Cardiac muscle cell (in vitro differentiated cells and primary cell): Measurements from ENCODE around the gene CHP2. TPM values are rescaled to one million over a fixed set of nuclear protein-coding genes. Genes with fewer than 3 reads are reported as not detected.
A peak's percentile ranks its signal among the peaks of the same experiment; 100 is the strongest.

Source experiments
- DNase-seq, 2 donors: peaks; one replicate each; pipeline versions ENCODE4 v3.0.0 to v3.0.0-alpha.2; 2010 to 2017; ENCODE audit warnings: low read depth in 1 of 2, low spot score in 1 of 2
- H3K27ac ChIP-seq: fragments of 200-600 bp; sonication (generic); 2 replicates; pipeline ENCODE4 v1.5.1; 2016
- H3K27me3 ChIP-seq: fragments of 200-600 bp; sonication (generic); 2 replicates; pipeline ENCODE4 v1.6.0; 2016; ENCODE audit warnings: control low read depth
- H3K36me3 ChIP-seq: fragments of 200-600 bp; sonication (generic); 2 replicates; pipeline ENCODE4 v1.5.1; 2016; ENCODE audit warnings: control low read depth
- H3K4me1 ChIP-seq: fragments of 200-600 bp; sonication (generic); 2 replicates; pipeline ENCODE4 v1.8.1; 2017; ENCODE audit warnings: low read depth, mild to moderate bottlenecking, mixed run types
- H3K4me3 ChIP-seq: fragments of 200-600 bp; sonication (generic); 2 replicates; pipeline ENCODE4 v1.5.1; 2016; ENCODE audit warnings: mild to moderate bottlenecking
- H3K9me3 ChIP-seq: fragments of 200-600 bp; sonication (generic); 2 replicates; pipeline ENCODE4 v1.5.1; 2017; ENCODE audit warnings: low read depth, mild to moderate bottlenecking, control low read depth
- polyA plus RNA-seq: library from polyadenylated mRNA; unstranded; fragments of >200 nt; fragmentation: Nextera tagmentation; extraction: Ambion mirVana; gene quantifications from 2 replicates; pipeline ENCODE4 v1.2.1, GENCODE V29; 2016
- total RNA-seq: library from RNA; depleted of rRNA; stranded (reverse); fragments of >200 nt; gene quantifications from 2 replicates; pipeline ENCODE4 v1.2.3, GENCODE V29; 2016
- TF ChIP-seq, protein P1 (sequence below): IDR thresholded peaks from 2 replicates; pipeline ENCODE4 v1.5.1; 2012; ENCODE audit warnings: low read depth, mild to moderate bottlenecking, low read length

Gene CHP2
- total and polyA plus RNA-seq, 2 experiments from 2014 or later = not detected

DNA sequence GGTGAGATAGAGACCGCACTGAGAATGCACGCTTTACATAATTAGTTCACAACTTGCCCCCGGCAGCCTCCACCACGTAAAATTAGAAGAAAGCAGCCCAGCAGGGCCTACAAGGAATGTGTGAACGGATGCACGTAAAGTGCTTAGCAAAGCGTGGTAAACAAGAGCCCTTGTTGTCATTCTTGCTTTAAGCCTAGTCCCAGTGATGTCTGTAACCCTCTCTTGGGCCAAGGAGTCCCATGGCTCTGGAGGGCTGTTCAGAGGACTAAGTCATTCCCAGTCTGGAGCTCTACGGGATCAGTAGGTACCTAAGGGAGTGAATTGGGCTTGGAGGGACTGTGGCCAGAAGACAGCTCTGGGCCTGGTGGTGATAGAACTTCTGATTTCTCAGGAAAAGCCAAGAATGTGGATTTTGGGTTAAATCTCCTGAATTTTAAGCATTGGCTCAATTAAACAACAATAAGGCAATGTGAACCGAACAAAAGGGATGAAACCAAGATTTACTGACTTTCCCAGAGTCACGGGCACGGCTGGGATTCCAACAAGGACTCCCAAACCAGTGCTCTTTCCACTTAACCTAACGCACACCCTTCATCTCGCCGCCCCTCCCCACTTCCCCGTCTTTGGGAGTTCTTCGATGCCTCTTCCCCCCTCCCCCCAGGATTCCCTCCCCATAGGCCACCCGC is 775 bp upstream of the CHP2 start:
- peak overlapping the region; percentile 15 for H3K4me3 ChIP-seq
- DNase-seq = no peak
- H3K36me3 ChIP-seq = no peaks in the 10 kb centered on the region
- TF ChIP-seq, protein P1, sequence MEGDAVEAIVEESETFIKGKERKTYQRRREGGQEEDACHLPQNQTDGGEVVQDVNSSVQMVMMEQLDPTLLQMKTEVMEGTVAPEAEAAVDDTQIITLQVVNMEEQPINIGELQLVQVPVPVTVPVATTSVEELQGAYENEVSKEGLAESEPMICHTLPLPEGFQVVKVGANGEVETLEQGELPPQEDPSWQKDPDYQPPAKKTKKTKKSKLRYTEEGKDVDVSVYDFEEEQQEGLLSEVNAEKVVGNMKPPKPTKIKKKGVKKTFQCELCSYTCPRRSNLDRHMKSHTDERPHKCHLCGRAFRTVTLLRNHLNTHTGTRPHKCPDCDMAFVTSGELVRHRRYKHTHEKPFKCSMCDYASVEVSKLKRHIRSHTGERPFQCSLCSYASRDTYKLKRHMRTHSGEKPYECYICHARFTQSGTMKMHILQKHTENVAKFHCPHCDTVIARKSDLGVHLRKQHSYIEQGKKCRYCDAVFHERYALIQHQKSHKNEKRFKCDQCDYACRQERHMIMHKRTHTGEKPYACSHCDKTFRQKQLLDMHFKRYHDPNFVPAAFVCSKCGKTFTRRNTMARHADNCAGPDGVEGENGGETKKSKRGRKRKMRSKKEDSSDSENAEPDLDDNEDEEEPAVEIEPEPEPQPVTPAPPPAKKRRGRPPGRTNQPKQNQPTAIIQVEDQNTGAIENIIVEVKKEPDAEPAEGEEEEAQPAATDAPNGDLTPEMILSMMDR = no peak
- H3K27ac ChIP-seq = no peak overlapping the region
- H3K4me1 ChIP-seq = no peaks in the 10 kb centered on the region
- H3K9me3 ChIP-seq = no peaks in the 10 kb centered on the region
- peaks cover 54% of the 10 kb centered on the region for H3K27me3 ChIP-seq

DNA sequence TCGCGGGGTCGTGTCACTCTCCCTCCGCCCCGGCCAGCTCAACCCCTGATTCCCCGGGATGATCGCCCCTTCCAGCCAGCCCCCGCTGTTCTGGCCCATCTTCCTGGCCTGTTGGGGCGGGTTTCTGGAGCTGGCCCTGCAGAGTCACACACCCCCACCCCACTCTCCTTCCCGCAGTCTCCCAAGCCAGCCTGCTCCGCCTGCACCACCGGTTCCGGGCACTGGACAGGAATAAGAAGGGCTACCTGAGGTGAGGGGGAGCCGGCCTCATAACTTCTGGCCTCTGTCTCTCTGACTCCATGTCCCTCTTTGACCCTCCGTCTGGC is 621 bp downstream of the CHP2 start:
- Histone ChIP-seq H3K4me3 (no peak overlapping the region), H3K27ac (no peak overlapping the region), H3K27me3 (peaks cover 54% of the 10 kb centered on the region), H3K9me3 (no peaks in the 10 kb centered on the region), H3K36me3 (no peaks in the 10 kb centered on the region), H3K4me1 (no peaks in the 10 kb centered on the region)
- TF ChIP-seq, protein P1 = no peak
- no peak for DNase-seq

DNA sequence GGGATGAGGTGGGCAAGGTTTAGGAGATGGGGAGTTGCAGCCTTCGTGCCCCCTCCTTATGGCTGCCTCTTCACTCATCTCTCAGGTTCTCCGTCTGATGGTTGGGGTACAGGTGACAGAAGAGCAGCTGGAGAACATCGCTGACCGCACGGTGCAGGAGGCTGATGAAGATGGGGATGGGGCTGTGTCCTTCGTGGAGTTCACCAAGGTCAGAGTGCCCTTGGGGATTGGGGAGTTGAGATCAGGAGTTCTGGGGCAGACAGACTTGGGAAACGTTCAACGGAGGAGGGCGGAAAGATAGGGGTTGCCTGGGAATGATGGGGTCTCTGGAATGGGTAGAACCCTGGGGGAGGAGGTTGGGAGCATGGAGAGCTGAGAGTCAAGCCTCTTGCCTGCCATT is 2.3 kb downstream of the CHP2 start:
- no peaks in the 10 kb centered on the region for H3K36me3 ChIP-seq
- TF ChIP-seq, protein P1 = no peak
- H3K27ac ChIP-seq = no peak overlapping the region
- no peaks in the 10 kb centered on the region for H3K9me3 ChIP-seq
- DNase-seq = no peak
- H3K27me3 ChIP-seq = peaks cover 54% of the 10 kb centered on the region
- no peak overlapping the region for H3K4me3 ChIP-seq
- no peaks in the 10 kb centered on the region for H3K4me1 ChIP-seq

DNA sequence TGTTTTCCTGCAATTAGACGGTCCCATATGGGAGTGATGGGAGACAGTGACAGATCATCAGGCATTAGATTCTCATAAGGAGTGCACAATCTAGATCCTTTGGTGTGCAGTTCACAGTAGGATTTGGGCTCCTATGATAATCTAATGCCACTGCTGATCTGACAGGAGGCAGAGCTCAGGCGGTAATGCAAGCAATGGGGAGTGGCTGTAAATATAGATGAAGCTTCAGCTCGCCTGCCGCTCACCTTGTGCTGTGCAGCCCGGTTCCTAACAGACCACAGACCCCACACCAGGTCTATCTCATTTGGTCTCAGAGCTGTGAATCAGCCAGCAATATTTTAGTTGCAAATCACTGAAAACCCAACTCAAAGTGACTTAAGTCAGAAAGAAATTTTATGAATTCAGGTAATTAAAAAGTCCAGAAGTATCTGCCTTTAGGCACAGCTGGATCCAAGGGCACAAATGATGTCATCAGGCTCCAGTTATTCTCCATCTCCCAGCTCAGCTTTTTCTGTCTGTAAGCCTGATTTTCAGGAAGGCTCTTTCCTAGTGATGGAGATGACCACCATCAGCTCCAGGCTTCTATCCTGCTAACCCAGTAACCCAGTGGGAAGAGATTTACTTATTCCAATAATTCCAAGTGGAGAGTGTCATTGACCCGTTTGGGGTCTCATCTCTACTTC is 3.3 kb downstream of the CHP2 start:
- H3K4me1 ChIP-seq = no peaks in the 10 kb centered on the region
- H3K36me3 ChIP-seq = no peaks in the 10 kb centered on the region
- no peak overlapping the region for H3K4me3 ChIP-seq
- no peak for DNase-seq
- no peak overlapping the region for H3K27ac ChIP-seq
- H3K9me3 ChIP-seq = no peaks in the 10 kb centered on the region
- TF ChIP-seq, protein P1 = no peak
- H3K27me3 ChIP-seq = peaks cover 54% of the 10 kb centered on the region

DNA sequence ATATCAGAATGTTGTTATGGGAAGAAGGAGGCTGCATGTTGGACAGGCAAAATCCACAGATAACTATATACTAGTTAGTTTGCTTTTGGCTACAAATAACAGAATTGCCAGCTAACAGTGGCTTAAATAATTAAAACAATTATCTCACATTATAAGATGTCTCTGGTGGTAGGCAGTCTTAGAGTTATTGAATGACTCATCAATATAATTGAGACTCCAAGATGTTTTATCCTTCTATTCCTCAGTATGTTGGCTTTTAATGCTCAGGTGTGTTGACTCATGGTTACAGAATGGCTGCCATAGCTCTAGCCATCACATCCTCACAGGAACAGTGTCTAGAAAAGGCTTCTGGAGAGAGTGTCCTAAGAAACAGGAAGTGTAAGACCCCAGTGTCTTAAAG is 11.1 kb downstream of the CHP2 start:
- TF ChIP-seq, protein P1 = no peak
- H3K4me3 ChIP-seq = no peak overlapping the region
- H3K36me3 ChIP-seq = no peaks in the 10 kb centered on the region
- H3K27me3 ChIP-seq = no peaks in the 10 kb centered on the region
- no peaks in the 10 kb centered on the region for H3K4me1 ChIP-seq
- no peak for DNase-seq
- no peak overlapping the region for H3K27ac ChIP-seq
- no peaks in the 10 kb centered on the region for H3K9me3 ChIP-seq
